ENCODE data around the gene SRGAP1.
"Not testable (repeated sequence)": the region's sequence is repeated elsewhere in the genome, so short reads cannot be mapped to it uniquely, and the experiment has no call there.

The SRGAP1 gene

GRCh38 chr12:64061868-64062375 is 217.4 kb downstream of the SRGAP1 start:
- DNase-seq, result no peak

GRCh38 chr12:64063121-64063520 is 218.6 kb downstream of the SRGAP1 start:
- DNase-seq, result no peak

GRCh38 chr12:64064240-64064639 is 219.7 kb downstream of the SRGAP1 start:
- DNase-seq, result no peak

GRCh38 chr12:64064706-64065105 is 220.2 kb downstream of the SRGAP1 start:
- DNase-seq, result no peak

GRCh38 chr12:64065881-64066451 is 221.5 kb downstream of the SRGAP1 start:
- DNase-seq, result no peak

GRCh38 chr12:64066776-64067175 is 222.3 kb downstream of the SRGAP1 start:
- no peak for DNase-seq

- DNase-seq, result no peak
Observed at GRCh38 chr12:64070454-64070853, 226.0 kb downstream of the SRGAP1 start.

GRCh38 chr12:64072916-64073575 is 228.5 kb downstream of the SRGAP1 start:
- DNase-seq, result no peak

GRCh38 chr12:64076565-64076964 is 232.1 kb downstream of the SRGAP1 start:
- DNase-seq, result not testable (repeated sequence)

GRCh38 chr12:64077922-64078321 is 233.4 kb downstream of the SRGAP1 start:
- DNase-seq, result no peak

- no peak for DNase-seq
Observed at GRCh38 chr12:64080319-64081007, 236.0 kb downstream of the SRGAP1 start.

- no peak for DNase-seq
Observed at GRCh38 chr12:64081008-64081404, 236.5 kb downstream of the SRGAP1 start.

- no peak for DNase-seq
Observed at GRCh38 chr12:64082116-64082515, 237.6 kb downstream of the SRGAP1 start.

- DNase-seq, result no peak
Observed at GRCh38 chr12:64082866-64083268, 238.4 kb downstream of the SRGAP1 start.

GRCh38 chr12:64083285-64084210 is 239.0 kb downstream of the SRGAP1 start:
- peak; percentile 74 for DNase-seq

- DNase-seq, result no peak
Observed at GRCh38 chr12:64085154-64085553, 240.7 kb downstream of the SRGAP1 start.

- no peak for DNase-seq
Observed at GRCh38 chr12:64085996-64086395, 241.5 kb downstream of the SRGAP1 start.

GRCh38 chr12:64086946-64087345 is 242.4 kb downstream of the SRGAP1 start:
- DNase-seq, result no peak

GRCh38 chr12:64087761-64088160 is 243.3 kb downstream of the SRGAP1 start:
- DNase-seq, result no peak

- DNase-seq, result no peak
Observed at GRCh38 chr12:64088431-64089349, 244.2 kb downstream of the SRGAP1 start.

- DNase-seq, result no peak
Observed at GRCh38 chr12:64090047-64090446, 245.5 kb downstream of the SRGAP1 start.

GRCh38 chr12:64091186-64091585 is 246.7 kb downstream of the SRGAP1 start:
- no peak for DNase-seq

Data from right forelimb (tissue), 1 donor.